SK-N-SH treated with all-trans-retinoic acid at 6 μM for 48 hours (cell line): Measurements from ENCODE around the gene CHAF1A.
A peak's percentile ranks its signal among the peaks of the same experiment; 100 is the strongest.

Experiments
- ATAC-seq: fragments of 200-7000 bp; cut with Tn5 transposase; 3 replicates; pipeline ENCODE4 v1.9.1; 2020; ENCODE audit warnings: mild to moderate bottlenecking, moderate library complexity
- BACH2 ChIP-seq: fragments of 250-450 bp; sonication (Bioruptor Pico); IDR thresholded peaks from 2 replicates; pipeline ENCODE4 v1.9.0; 2021; ENCODE audit warnings: mild to moderate bottlenecking, borderline replicate concordance
- CSDC2 ChIP-seq: fragments of 250-450 bp; sonication (Bioruptor Pico); IDR thresholded peaks from 2 replicates; pipeline ENCODE4 v1.5.0; 2020; ENCODE audit warnings: mild to moderate bottlenecking, moderate library complexity
- ESRRG ChIP-seq: fragments of 250-450 bp; sonication (Bioruptor Pico); IDR thresholded peaks from 2 replicates; pipeline ENCODE4 v1.6.1; 2021; ENCODE audit warnings: mild to moderate bottlenecking
- GLIS3 ChIP-seq: fragments of 250-450 bp; sonication (Bioruptor Pico); IDR thresholded peaks from 2 replicates; pipeline ENCODE4 v1.5.0; 2020; ENCODE audit warnings: mild to moderate bottlenecking, moderate library complexity
- ISL1 ChIP-seq: fragments of 250-450 bp; sonication (Bioruptor Pico); IDR thresholded peaks from 2 replicates; pipeline ENCODE4 v2.1.2; 2022; ENCODE audit warnings: mild to moderate bottlenecking, moderate library complexity
- OSR1 ChIP-seq: fragments of 250-450 bp; sonication (Bioruptor Pico); IDR thresholded peaks from 2 replicates; pipeline ENCODE4 v1.8.0; 2022; ENCODE audit warnings: moderate library complexity, mild to moderate bottlenecking, inconsistent platforms
- PPARA ChIP-seq: fragments of 250-450 bp; sonication (Bioruptor Pico); IDR thresholded peaks from 2 replicates; pipeline ENCODE4 v1.5.0; 2020; ENCODE audit warnings: mild to moderate bottlenecking, borderline replicate concordance
- RARB ChIP-seq: fragments of 250-450 bp; sonication (Bioruptor Pico); IDR thresholded peaks from 2 replicates; pipeline ENCODE4 v1.8.0; 2021; ENCODE audit warnings: mild to moderate bottlenecking, moderate library complexity
- SNAI2 ChIP-seq: fragments of 250-450 bp; sonication (Bioruptor Pico); IDR thresholded peaks from 2 replicates; pipeline ENCODE4 v1.5.0; 2020; ENCODE audit warnings: mild to moderate bottlenecking, moderate library complexity
- TCF4 ChIP-seq: fragments of 250-450 bp; sonication (Bioruptor Pico); IDR thresholded peaks from 2 replicates; pipeline ENCODE4 v1.8.0; 2021; ENCODE audit warnings: mild to moderate bottlenecking, moderate library complexity, borderline replicate concordance
- TOX ChIP-seq: fragments of 250-450 bp; sonication (Bioruptor Pico); IDR thresholded peaks from 2 replicates; pipeline ENCODE4 v1.8.0; 2021; ENCODE audit warnings: mild to moderate bottlenecking, moderate library complexity, borderline replicate concordance
- ZC3H10 ChIP-seq: fragments of 250-450 bp; sonication (Bioruptor Pico); IDR thresholded peaks from 2 replicates; pipeline ENCODE4 v1.5.1; 2021; ENCODE audit warnings: mild to moderate bottlenecking, moderate library complexity
- ZFP30 ChIP-seq: fragments of 450-650 bp; formaldehyde crosslinking; IDR thresholded peaks from 2 replicates; pipeline ENCODE4 v1.5.0; 2022; ENCODE audit warnings: mild to moderate bottlenecking, moderate library complexity
- ZNF565 ChIP-seq: fragments of 450-650 bp; formaldehyde crosslinking; conservative IDR thresholded peaks from 2 replicates; pipeline ENCODE4 v1.5.0; 2020; ENCODE audit warnings: low read depth, mild to moderate bottlenecking, moderate library complexity
- ZNF70 ChIP-seq: fragments of 450-650 bp; formaldehyde crosslinking; IDR thresholded peaks from 2 replicates; pipeline ENCODE4 v1.5.0; 2020; ENCODE audit warnings: mild to moderate bottlenecking, moderate library complexity
- ZNF8 ChIP-seq: fragments of 450-650 bp; formaldehyde crosslinking; IDR thresholded peaks from 2 replicates; pipeline ENCODE4 v1.5.0; 2020; ENCODE audit warnings: mild to moderate bottlenecking, moderate library complexity
- TF ChIP-seq, protein P1 (sequence below): fragments of 250-450 bp; sonication (Bioruptor Pico); IDR thresholded peaks from 2 replicates; pipeline ENCODE4 v1.5.0; 2020; ENCODE audit warnings: mild to moderate bottlenecking, moderate library complexity
- TF ChIP-seq, protein P2 (sequence below): fragments of 250-450 bp; sonication (Bioruptor Pico); IDR thresholded peaks from 2 replicates; pipeline ENCODE4 v1.5.1; 2021; ENCODE audit warnings: mild to moderate bottlenecking, moderate library complexity
- TF ChIP-seq, protein P3 (sequence below): fragments of 250-450 bp; sonication (Bioruptor Pico); IDR thresholded peaks from 2 replicates; pipeline ENCODE4 v1.8.0; 2021; ENCODE audit warnings: low read depth, mild to moderate bottlenecking, moderate library complexity, borderline replicate concordance
- TF ChIP-seq, protein P4 (sequence below): fragments of 250-450 bp; sonication (Bioruptor Pico); IDR thresholded peaks from 2 replicates; pipeline ENCODE4 v1.5.1; 2020; ENCODE audit warnings: low read depth, mild to moderate bottlenecking, moderate library complexity
- TF ChIP-seq, protein P5 (sequence below): fragments of 250-450 bp; sonication (Bioruptor Pico); IDR thresholded peaks from 2 replicates; pipeline ENCODE4 v1.8.0; 2020; ENCODE audit warnings: mild to moderate bottlenecking, moderate library complexity, borderline replicate concordance

CHAF1A gene

DNA sequence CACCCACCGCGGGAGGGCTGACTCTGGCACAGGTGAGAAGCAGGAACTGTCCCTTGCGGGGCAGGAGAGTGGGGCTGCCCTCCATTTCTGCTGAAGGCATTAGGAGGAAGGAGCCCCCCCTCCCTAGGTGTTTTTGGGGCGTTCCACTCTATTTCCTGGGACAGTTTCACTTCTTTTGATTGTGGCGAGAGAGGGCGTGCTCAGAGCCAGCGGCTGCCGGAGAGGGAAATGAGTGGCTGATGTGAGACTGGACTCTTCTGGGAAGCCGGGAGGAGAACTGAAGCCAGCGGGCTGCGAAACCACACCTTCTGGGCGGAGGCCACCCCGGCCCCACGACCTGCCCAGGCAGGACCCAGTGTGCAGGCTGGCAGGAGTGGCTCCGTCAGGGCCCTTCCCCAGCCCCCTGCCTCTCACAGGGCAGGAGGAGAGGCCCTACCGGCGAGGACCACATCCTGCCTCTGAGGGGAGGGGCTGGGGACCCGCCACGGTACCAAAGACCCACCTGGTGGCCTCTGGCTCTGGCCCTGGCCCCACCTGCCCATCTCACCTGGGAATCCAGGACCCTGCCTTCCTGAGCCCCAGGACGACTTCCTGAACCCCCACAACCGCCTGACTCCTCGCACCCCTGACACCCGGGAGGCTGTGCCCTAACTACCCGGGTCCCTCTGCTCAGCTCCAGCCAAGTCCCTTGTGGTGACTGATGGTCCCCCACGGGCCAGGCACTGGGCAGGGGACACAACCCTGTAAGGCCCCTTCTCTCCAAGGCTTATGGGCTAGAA lies 33.1 kb upstream of the CHAF1A start:
- no peak; the same call in 2 of the 3 replicates for ATAC-seq
- TF ChIP-seq BACH2 (CRISPR knock-in tag), result no peak
- TF ChIP-seq TCF4 (CRISPR knock-in tag), result no peak
- no peak for TF ChIP-seq TOX (CRISPR knock-in tag)
- TF ChIP-seq GLIS3 (CRISPR knock-in tag), result no peak
- TF ChIP-seq, protein P1, sequence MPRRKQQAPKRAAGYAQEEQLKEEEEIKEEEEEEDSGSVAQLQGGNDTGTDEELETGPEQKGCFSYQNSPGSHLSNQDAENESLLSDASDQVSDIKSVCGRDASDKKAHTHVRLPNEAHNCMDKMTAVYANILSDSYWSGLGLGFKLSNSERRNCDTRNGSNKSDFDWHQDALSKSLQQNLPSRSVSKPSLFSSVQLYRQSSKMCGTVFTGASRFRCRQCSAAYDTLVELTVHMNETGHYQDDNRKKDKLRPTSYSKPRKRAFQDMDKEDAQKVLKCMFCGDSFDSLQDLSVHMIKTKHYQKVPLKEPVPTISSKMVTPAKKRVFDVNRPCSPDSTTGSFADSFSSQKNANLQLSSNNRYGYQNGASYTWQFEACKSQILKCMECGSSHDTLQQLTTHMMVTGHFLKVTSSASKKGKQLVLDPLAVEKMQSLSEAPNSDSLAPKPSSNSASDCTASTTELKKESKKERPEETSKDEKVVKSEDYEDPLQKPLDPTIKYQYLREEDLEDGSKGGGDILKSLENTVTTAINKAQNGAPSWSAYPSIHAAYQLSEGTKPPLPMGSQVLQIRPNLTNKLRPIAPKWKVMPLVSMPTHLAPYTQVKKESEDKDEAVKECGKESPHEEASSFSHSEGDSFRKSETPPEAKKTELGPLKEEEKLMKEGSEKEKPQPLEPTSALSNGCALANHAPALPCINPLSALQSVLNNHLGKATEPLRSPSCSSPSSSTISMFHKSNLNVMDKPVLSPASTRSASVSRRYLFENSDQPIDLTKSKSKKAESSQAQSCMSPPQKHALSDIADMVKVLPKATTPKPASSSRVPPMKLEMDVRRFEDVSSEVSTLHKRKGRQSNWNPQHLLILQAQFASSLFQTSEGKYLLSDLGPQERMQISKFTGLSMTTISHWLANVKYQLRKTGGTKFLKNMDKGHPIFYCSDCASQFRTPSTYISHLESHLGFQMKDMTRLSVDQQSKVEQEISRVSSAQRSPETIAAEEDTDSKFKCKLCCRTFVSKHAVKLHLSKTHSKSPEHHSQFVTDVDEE, result no peak
- TF ChIP-seq OSR1 (CRISPR knock-in tag), result no peak
- TF ChIP-seq ZNF565 (CRISPR knock-in tag), result no peak
- no peak for TF ChIP-seq ISL1
- TF ChIP-seq SNAI2 (CRISPR knock-in tag), result no peak
- TF ChIP-seq ESRRG (CRISPR knock-in tag), result no peak
- TF ChIP-seq, protein P2, sequence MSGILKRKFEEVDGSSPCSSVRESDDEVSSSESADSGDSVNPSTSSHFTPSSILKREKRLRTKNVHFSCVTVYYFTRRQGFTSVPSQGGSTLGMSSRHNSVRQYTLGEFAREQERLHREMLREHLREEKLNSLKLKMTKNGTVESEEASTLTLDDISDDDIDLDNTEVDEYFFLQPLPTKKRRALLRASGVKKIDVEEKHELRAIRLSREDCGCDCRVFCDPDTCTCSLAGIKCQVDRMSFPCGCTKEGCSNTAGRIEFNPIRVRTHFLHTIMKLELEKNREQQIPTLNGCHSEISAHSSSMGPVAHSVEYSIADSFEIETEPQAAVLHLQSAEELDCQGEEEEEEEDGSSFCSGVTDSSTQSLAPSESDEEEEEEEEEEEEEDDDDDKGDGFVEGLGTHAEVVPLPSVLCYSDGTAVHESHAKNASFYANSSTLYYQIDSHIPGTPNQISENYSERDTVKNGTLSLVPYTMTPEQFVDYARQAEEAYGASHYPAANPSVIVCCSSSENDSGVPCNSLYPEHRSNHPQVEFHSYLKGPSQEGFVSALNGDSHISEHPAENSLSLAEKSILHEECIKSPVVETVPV (CRISPR knock-in tag), result no peak
- no peak for TF ChIP-seq PPARA (CRISPR knock-in tag)

DNA sequence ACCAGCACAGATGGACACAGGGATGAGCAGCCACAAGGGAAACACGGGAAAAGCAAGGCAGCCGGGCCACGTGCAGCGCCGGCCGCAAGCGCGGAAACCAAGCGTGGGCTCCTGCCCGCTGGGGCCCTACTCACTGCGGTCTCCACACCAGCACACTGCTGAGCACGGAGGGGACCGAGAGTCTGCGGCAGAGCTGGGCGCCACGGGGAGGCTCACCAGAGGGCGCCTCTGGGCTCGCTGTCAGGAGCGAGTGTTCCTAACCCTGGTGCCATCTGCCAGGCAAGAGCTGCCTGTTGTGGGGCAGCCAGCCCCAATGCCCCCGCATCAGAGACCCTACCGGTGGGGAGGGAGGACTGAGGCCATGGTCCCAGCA lies 32.6 kb upstream of the CHAF1A start:
- ATAC-seq, result peak; percentile 9; the same call in 1 of the 3 replicates

More for the DNA sequence above, 32.6 kb upstream of the CHAF1A start:
- TF ChIP-seq RARB (CRISPR knock-in tag) (no peak), GLIS3 (CRISPR knock-in tag) (no peak), ZNF565 (CRISPR knock-in tag) (no peak), ZNF8 (CRISPR knock-in tag) (no peak), PPARA (CRISPR knock-in tag) (no peak), ZNF70 (no peak), TOX (CRISPR knock-in tag) (no peak), TCF4 (CRISPR knock-in tag) (no peak), SNAI2 (CRISPR knock-in tag) (no peak), ZFP30 (CRISPR knock-in tag) (no peak), BACH2 (CRISPR knock-in tag) (no peak), ESRRG (CRISPR knock-in tag) (no peak), CSDC2 (CRISPR knock-in tag) (no peak), ZC3H10 (CRISPR knock-in tag) (no peak), ISL1 (no peak)
- TF ChIP-seq, protein P3, sequence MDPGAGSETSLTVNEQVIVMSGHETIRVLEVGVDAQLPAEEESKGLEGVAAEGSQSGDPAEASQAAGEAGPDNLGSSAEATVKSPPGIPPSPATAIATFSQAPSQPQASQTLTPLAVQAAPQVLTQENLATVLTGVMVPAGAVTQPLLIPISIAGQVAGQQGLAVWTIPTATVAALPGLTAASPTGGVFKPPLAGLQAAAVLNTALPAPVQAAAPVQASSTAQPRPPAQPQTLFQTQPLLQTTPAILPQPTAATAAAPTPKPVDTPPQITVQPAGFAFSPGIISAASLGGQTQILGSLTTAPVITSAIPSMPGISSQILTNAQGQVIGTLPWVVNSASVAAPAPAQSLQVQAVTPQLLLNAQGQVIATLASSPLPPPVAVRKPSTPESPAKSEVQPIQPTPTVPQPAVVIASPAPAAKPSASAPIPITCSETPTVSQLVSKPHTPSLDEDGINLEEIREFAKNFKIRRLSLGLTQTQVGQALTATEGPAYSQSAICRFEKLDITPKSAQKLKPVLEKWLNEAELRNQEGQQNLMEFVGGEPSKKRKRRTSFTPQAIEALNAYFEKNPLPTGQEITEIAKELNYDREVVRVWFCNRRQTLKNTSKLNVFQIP (CRISPR knock-in tag), result no peak
- TF ChIP-seq, protein P4, sequence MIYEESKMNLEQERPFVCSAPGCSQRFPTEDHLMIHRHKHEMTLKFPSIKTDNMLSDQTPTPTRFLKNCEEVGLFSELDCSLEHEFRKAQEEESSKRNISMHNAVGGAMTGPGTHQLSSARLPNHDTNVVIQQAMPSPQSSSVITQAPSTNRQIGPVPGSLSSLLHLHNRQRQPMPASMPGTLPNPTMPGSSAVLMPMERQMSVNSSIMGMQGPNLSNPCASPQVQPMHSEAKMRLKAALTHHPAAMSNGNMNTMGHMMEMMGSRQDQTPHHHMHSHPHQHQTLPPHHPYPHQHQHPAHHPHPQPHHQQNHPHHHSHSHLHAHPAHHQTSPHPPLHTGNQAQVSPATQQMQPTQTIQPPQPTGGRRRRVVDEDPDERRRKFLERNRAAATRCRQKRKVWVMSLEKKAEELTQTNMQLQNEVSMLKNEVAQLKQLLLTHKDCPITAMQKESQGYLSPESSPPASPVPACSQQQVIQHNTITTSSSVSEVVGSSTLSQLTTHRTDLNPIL (CRISPR knock-in tag), result no peak
- TF ChIP-seq, protein P5, sequence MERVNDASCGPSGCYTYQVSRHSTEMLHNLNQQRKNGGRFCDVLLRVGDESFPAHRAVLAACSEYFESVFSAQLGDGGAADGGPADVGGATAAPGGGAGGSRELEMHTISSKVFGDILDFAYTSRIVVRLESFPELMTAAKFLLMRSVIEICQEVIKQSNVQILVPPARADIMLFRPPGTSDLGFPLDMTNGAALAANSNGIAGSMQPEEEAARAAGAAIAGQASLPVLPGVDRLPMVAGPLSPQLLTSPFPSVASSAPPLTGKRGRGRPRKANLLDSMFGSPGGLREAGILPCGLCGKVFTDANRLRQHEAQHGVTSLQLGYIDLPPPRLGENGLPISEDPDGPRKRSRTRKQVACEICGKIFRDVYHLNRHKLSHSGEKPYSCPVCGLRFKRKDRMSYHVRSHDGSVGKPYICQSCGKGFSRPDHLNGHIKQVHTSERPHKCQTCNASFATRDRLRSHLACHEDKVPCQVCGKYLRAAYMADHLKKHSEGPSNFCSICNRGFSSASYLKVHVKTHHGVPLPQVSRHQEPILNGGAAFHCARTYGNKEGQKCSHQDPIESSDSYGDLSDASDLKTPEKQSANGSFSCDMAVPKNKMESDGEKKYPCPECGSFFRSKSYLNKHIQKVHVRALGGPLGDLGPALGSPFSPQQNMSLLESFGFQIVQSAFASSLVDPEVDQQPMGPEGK, result no peak
- TF ChIP-seq, protein P1, result no peak
